Activated CD4-positive, alpha-beta memory T cell treated with anti-CD3 and anti-CD28 coated beads, Interleukin-2, amount 10 ng/mL, durations not matched to agents 7 days and 5 days (primary cell): ENCODE data around the gene RASSF10. TPM values are rescaled to one million over a fixed set of nuclear protein-coding genes. Genes with fewer than 3 reads are reported as not detected.
"Not testable (repeated sequence)": the region's sequence is repeated elsewhere in the genome, so short reads cannot be mapped to it uniquely, and the experiment has no call there.

Experiments
- CTCF ChIA-PET: fragments of 350-600 bp; sonication (Branson Sonifier 250); formaldehyde crosslinking; loops from one replicate; lab custom pipeline; 2021; ENCODE audit warnings: antibody characterized with exemption, inconsistent platforms; lab: Charles Lee
- POLR2A ChIA-PET: fragments of 350-600 bp; sonication (Branson Sonifier 250); formaldehyde crosslinking; loops from one replicate; lab custom pipeline; 2021; ENCODE audit warnings: antibody characterized with exemption; lab: Charles Lee
- DNase-seq: peaks from one replicate; pipeline ENCODE4 v3.0.0-alpha.2; 2020
- H3K27ac Mint-ChIP-seq: one replicate; pipeline ENCODE4 v1.8.0; 2021; ENCODE audit warnings: mild to moderate bottlenecking, mixed read lengths
- H3K27me3 Mint-ChIP-seq: one replicate; pipeline ENCODE4 v1.8.0; 2021; ENCODE audit warnings: mixed read lengths
- H3K36me3 Mint-ChIP-seq: one replicate; pipeline ENCODE4 v1.8.0; 2021; ENCODE audit warnings: low read depth, mixed read lengths
- H3K4me1 Mint-ChIP-seq: one replicate; pipeline ENCODE4 v1.8.0; 2021; ENCODE audit warnings: mixed read lengths
- H3K4me3 Mint-ChIP-seq: one replicate; pipeline ENCODE4 v1.8.0; 2021; ENCODE audit warnings: mild to moderate bottlenecking, mixed read lengths
- H3K9me3 Mint-ChIP-seq: one replicate; pipeline ENCODE4 v1.8.0; 2021; ENCODE audit warnings: mixed read lengths
- total RNA-seq, 2 experiments: library from RNA; stranded (reverse); gene quantifications; one replicate each; pipeline ENCODE4 v1.2.3, GENCODE V29; 2021

RASSF10 gene
- total RNA-seq, 2 experiments from 2014 or later: not detected

DNA sequence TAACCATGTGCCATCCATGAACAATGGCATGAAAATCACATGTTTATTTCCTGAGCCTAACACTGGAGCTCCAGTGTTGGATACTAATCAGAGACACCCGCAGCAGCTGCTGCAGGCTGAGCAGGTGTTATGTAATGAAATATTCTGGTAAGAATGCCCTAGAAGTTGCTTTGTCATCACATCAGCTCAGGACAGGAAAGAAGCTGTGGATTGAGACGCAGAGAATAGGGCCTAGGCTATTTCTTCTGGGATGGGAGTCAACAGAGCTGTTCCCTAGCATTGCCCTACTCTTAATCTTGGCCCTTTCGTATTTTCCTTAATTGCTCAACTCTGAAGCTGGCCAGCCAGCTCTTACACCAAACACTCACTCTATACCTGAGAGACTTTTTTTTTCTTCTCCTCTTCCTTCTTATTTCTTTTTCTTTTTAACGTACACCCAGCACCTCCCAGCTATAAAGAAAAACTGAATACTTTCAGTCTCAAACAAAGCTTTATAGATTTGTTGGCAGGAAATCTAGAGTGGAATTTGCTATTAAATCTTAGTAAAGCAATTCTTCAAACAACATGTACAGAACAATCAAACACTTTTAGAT, 31.9 kb downstream of the RASSF10 start:
- Mint-ChIP-seq H3K9me3 (no peaks in the 10 kb centered on the region), H3K27me3 (peaks cover 27% of the 10 kb centered on the region), H3K4me1 (no peaks in the 10 kb centered on the region), H3K4me3 (no peak overlapping the region), H3K27ac (no peak overlapping the region), H3K36me3 (no peaks in the 10 kb centered on the region)
- POLR2A ChIA-PET: no interaction called here
- DNase-seq: no peak
- CTCF ChIA-PET: no interaction called here

DNA sequence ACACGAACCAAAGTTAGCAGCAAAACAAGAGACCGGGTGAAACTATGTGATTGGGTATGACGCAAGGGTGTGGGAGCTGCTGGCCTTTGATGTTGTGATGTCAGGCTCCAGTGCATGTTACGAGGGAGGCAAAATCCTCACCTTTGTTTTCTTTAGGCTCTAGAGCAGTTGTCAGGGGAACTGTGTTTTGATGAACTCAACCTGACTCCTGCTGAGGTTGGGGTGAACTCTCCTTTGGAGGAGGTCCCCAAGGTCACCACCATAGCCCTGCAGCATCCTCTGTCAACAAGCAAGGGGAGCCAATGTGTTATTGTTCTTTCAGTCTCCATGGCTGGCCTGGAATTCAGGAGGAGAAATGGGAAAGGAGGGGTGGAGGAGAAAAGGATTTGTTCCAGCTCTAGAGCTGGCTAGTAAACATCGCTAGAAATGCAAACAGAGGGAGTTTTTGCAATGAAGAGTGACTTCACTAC, 33.8 kb downstream of the RASSF10 start:
- Mint-ChIP-seq H3K27ac (no peak overlapping the region), H3K4me3 (no peak overlapping the region), H3K36me3 (no peaks in the 10 kb centered on the region), H3K4me1 (no peaks in the 10 kb centered on the region), H3K9me3 (no peaks in the 10 kb centered on the region), H3K27me3 (peaks cover 19% of the 10 kb centered on the region)
- ChIA-PET POLR2A (no interaction called here), CTCF (no interaction called here)
- DNase-seq: no peak

DNA sequence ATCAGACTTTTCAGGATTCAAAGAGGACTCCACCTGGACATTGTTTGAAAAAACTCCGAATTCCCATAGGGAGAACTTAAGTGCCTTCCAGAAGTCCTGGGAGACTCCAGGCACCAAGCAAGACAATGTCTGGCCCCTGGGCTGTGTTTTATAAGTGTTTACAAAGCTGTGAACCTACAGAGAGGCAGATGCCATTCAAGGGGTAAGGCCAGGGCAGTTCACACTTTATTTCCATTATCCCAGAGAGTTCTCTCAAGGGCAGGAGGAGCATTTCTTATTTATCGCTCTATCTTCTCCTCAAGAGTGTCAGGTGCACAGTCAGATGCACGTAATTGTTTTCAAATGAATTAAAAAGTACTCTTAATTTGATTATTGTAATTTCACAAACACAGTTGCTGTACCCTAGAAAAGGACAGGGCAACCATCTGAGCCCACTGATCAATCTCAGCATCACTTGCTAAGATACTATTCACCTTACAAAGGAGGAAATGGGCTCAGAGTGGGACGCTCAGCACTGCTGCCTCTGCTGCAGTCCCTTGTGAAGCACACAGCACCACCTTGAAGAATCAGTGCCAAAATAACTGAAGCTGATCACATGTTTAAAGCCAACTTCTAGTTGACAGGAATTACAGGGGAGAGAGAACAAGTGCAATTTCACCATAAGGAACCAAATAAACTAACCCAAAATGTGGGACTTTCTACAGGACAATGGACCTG, 35.0 kb downstream of the RASSF10 start:
- H3K9me3 Mint-ChIP-seq: no peaks in the 10 kb centered on the region
- no peak overlapping the region for H3K4me3 Mint-ChIP-seq
- ChIA-PET CTCF (no interaction called here), POLR2A (no interaction called here)
- no peaks in the 10 kb centered on the region for H3K4me1 Mint-ChIP-seq
- no peaks in the 10 kb centered on the region for H3K36me3 Mint-ChIP-seq
- peaks cover 12% of the 10 kb centered on the region for H3K27me3 Mint-ChIP-seq
- H3K27ac Mint-ChIP-seq: no peak overlapping the region
- no peak for DNase-seq

DNA sequence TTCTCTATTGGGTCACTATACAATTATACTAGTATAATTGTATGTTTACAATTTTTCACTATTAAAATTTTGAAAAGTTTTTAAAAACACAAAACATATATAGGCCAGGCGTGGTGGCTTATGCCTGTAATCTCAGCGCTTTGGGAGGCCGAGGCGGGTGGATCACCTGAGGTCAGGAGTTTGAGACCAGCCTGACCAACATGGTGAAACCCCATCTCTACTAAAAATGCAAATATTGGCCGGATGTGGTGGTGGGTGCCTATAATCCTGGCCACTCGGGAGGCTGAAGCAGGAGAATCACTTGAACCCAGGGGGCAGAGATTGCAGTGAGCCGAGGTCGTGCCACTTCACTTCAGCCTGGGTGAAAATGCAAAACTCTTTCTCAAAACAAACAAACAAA, 36.0 kb downstream of the RASSF10 start:
- CTCF ChIA-PET, H3K9me3 Mint-ChIP-seq, H3K27ac Mint-ChIP-seq, H3K4me1 Mint-ChIP-seq, H3K4me3 Mint-ChIP-seq, POLR2A ChIA-PET, H3K27me3 Mint-ChIP-seq, H3K36me3 Mint-ChIP-seq, DNase-seq: not testable (repeated sequence)

DNA sequence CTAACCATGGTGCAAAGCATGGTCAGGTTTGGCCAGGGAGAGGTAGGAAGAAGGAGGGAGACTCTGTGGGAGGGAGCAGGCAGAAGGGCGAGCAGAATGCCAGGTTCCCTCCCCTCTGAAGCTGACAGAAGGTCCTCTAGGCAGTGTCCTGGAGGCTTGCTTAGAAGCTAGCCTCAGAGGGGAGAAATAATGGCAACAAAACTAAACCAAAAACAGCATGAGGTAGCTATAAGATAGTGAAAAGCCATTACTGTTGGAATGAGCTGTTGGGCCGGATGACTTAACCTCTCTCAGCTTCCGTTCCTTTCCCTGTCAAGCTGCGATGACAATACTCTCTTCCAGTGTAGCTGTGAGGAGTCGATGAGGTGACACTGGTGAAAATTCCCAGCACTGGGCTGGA, 36.6 kb downstream of the RASSF10 start:
- DNase-seq: no peak
- H3K4me3 Mint-ChIP-seq: no peak overlapping the region
- CTCF ChIA-PET: no interaction called here
- no peaks in the 10 kb centered on the region for H3K36me3 Mint-ChIP-seq
- POLR2A ChIA-PET: no interaction called here
- no peaks in the 10 kb centered on the region for H3K4me1 Mint-ChIP-seq
- H3K27me3 Mint-ChIP-seq: peaks cover 11% of the 10 kb centered on the region
- H3K9me3 Mint-ChIP-seq: no peaks in the 10 kb centered on the region
- H3K27ac Mint-ChIP-seq: no peak overlapping the region

DNA sequence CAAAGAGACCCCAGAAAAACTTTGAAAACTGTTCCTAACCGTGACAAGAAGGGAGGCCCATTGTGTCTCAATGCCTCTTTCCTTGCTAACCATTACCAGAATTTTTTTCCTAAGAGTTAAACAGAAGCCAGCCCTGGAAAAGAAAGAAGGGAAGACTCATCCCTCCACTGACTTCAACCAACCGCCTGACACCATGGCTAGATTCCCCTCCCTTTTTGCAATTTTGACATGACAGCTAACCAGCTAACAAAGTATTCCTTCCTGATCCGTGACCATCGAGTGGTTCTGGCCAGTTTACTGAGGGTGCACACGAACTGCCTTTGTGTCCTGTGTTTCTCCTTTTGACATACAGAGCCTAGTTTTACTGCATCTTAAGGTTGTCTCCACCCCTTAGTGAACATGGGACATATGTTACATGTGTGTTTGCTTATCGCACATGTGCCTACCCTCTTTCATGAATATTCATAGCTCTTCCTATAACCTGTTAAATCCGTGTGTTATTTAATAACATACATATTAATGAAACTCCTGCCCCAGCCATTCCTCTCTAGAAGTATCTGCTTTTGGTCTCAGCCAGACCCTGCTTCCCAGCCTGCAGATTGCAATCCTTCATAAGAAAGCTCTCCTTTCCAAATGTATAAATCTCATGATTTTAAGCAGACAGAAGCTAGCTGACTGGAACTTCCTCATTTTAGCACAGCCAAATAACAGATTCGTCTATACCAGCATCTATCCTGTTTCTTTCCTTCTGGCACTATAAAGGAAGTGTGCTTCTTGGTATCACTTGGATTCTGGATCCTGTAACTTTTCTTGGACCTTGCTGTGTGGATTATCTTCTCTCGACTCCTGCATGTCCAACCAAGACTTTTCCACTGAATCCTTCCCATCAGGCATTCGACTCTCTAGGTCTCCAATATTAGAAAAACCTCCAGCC, 37.8 kb downstream of the RASSF10 start:
- DNase-seq: no peak
- H3K27me3 Mint-ChIP-seq: peaks cover 16% of the 10 kb centered on the region
- ChIA-PET CTCF (no interaction called here), POLR2A (no interaction called here)
- H3K4me3 Mint-ChIP-seq: no peak overlapping the region
- H3K27ac Mint-ChIP-seq: no peak overlapping the region
- no peaks in the 10 kb centered on the region for H3K36me3 Mint-ChIP-seq
- no peaks in the 10 kb centered on the region for H3K4me1 Mint-ChIP-seq
- H3K9me3 Mint-ChIP-seq: no peaks in the 10 kb centered on the region

DNA sequence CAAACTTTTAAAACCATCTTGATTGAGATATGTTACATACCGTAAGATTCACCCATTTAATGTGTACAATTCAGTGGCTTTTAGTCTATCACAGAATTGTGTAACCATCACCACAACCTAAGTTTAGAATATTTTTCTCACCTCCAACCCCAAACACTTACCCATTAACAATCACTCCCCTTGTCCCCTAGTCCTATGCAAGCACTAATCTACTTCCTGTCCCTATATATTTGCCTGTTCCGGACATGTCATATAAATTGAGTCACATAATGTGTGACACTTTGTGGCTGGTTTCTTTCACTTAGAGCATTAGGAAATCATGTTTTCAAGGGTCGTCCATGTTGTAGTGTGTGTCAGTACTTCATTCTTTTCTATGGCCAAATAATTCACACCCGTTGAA, 38.8 kb downstream of the RASSF10 start:
- H3K27ac Mint-ChIP-seq: no peak overlapping the region
- H3K9me3 Mint-ChIP-seq: no peaks in the 10 kb centered on the region
- H3K27me3 Mint-ChIP-seq: peaks cover 13% of the 10 kb centered on the region
- H3K4me3 Mint-ChIP-seq: no peak overlapping the region
- ChIA-PET CTCF (interaction anchor here (1.1 kb wide), 1 partner anchor 715 kb away, joined by 3 read pairs; no protein-coding TSS in a partner anchor), POLR2A (no interaction called here)
- no peaks in the 10 kb centered on the region for H3K4me1 Mint-ChIP-seq
- no peaks in the 10 kb centered on the region for H3K36me3 Mint-ChIP-seq
- no peak for DNase-seq

DNA sequence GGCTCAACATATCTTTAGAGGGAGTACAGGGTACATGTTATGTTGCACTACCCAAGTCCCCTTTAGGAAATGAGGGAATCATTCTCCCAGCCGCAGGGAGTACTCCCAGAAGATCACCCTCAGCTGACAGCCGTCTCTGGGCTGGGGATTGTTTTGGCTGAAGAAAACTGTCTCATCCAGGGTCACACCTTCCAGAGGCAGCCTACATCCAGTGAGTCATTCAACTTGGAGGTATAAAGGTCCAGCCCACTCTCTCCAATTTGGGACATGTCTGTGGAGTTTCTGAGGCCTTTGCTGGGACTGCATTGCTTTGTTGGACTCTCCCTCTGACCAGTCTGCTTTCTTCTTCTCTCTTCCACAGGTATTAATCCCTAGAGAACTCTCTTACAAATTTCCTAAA, 42.1 kb downstream of the RASSF10 start:
- Mint-ChIP-seq H3K27ac (no peak overlapping the region), H3K9me3 (no peaks in the 10 kb centered on the region), H3K27me3 (peaks cover 22% of the 10 kb centered on the region), H3K4me1 (peaks cover 8% of the 10 kb centered on the region), H3K36me3 (no peaks in the 10 kb centered on the region), H3K4me3 (no peak overlapping the region)
- CTCF ChIA-PET: no interaction called here
- POLR2A ChIA-PET: no interaction called here
- DNase-seq: no peak

DNA sequence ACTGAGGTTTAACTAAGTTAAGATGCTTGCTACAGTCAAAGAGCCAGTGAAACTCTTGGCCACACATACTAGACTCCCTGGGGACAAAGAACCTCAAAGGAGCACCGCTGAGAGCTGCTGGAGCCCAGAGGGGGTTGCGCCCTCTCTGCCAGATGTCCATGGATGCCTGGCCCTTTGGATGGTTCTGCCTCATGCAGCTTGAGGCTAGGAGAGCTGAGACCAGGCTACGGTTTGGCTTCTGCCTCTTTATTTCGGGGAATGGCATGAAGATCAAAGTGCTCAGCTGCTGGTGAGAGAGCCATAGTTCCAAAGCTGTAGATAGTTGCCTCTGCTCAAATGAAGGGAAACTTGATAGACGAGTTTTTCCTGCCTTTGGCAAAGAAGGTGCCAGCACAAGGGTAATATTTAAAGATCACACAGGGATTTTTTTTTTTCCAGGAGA, 43.0 kb downstream of the RASSF10 start:
- peaks cover 25% of the 10 kb centered on the region for H3K27me3 Mint-ChIP-seq
- H3K4me3 Mint-ChIP-seq: no peak overlapping the region
- CTCF ChIA-PET: no interaction called here
- no peak for DNase-seq
- no peak overlapping the region for H3K27ac Mint-ChIP-seq
- H3K9me3 Mint-ChIP-seq: no peaks in the 10 kb centered on the region
- peaks cover 8% of the 10 kb centered on the region for H3K4me1 Mint-ChIP-seq
- POLR2A ChIA-PET: no interaction called here
- H3K36me3 Mint-ChIP-seq: no peaks in the 10 kb centered on the region

DNA sequence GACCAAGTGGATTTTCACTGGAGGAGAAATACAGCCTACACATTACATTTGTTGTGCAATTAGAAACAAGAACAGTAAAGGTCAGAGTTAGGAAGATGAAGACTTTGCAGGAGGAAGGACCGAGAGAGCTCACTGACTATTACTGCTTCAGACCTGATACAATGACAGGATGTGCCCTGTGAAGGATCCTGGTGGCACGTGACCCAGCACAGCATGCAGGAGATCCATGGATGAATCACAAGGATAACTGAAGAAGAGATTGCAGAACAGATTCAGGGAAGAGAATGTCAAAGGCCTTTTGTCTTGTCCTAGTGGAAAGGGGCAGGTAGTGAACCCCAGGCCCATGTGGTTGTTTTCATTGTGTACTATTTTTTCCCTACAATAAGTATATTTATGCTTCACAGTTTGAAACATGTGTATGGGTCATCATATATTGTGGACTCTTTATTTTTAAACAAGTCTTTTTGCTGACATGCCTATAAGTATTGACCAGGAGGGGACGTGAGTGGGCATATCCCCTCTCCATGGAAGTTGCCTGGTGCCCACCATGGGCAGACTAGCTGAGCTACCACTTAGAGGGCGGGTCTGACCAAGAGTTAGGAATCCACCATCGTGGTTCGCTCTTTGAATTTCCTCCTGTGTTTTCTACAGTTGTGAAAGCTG, 44.3 kb downstream of the RASSF10 start:
- Mint-ChIP-seq H3K4me1 (peaks cover 8% of the 10 kb centered on the region), H3K4me3 (no peak overlapping the region), H3K27me3 (peaks cover 29% of the 10 kb centered on the region), H3K9me3 (no peaks in the 10 kb centered on the region), H3K27ac (no peak overlapping the region), H3K36me3 (no peaks in the 10 kb centered on the region)
- DNase-seq: no peak
- ChIA-PET POLR2A (no interaction called here), CTCF (no interaction called here)

DNA sequence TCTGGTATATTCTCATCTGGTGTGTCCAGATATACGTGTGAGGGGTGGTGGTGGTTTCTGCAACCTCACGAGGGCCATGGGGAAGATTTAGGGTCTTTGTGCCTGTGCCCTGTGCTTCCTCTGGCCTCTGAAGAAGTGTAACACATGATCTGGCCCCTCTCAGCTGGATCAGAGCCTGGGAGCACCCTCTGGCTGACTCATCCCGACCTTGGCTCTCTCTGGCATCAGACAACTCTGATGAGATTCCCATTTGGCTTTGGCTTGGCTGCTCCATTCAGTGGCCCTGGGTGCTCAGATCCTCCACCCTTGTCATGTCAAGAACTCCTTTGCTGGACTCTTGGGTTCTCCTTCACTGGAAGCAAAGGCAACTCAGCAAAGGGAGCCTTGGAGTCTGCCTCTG, 45.2 kb downstream of the RASSF10 start:
- Mint-ChIP-seq H3K27me3 (peaks cover 29% of the 10 kb centered on the region), H3K4me3 (no peak overlapping the region), H3K4me1 (peaks cover 8% of the 10 kb centered on the region), H3K36me3 (no peaks in the 10 kb centered on the region), H3K9me3 (no peaks in the 10 kb centered on the region), H3K27ac (no peak overlapping the region)
- POLR2A ChIA-PET: no interaction called here
- DNase-seq: no peak
- CTCF ChIA-PET: no interaction called here

DNA sequence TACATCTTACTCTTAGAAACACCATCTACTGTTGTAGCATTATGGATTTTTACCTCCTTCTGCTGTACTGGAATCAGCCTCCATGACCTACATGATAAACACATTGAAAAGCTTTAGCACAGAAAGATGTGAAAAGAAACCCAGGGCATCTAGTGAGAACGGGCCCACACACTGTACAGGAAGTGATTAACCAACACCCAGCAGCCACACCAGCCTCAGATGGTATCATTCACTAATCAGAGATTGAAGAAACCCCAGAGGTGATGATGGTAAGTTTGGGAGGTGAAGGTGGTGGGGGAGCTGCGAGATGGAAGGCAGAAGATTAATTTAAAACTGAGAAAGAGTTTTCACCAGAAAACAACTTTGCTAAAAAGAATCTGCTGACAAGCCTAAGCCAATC, 46.1 kb downstream of the RASSF10 start:
- CTCF ChIA-PET: no interaction called here
- POLR2A ChIA-PET: no interaction called here
- H3K4me1 Mint-ChIP-seq: peaks cover 8% of the 10 kb centered on the region

More for the DNA sequence above, 46.1 kb downstream of the RASSF10 start:
- DNase-seq: peak; percentile 32
- H3K27me3 Mint-ChIP-seq: peaks cover 28% of the 10 kb centered on the region
- no peaks in the 10 kb centered on the region for H3K36me3 Mint-ChIP-seq
- H3K27ac Mint-ChIP-seq: no peak overlapping the region
- H3K4me3 Mint-ChIP-seq: no peak overlapping the region
- H3K9me3 Mint-ChIP-seq: no peaks in the 10 kb centered on the region
